ENCODE measurements around the gene JOSD2.
"Not testable (repeated sequence)": the region's sequence is repeated elsewhere in the genome, so short reads cannot be mapped to it uniquely, and the experiment has no call there.

JOSD2 gene

DNA sequence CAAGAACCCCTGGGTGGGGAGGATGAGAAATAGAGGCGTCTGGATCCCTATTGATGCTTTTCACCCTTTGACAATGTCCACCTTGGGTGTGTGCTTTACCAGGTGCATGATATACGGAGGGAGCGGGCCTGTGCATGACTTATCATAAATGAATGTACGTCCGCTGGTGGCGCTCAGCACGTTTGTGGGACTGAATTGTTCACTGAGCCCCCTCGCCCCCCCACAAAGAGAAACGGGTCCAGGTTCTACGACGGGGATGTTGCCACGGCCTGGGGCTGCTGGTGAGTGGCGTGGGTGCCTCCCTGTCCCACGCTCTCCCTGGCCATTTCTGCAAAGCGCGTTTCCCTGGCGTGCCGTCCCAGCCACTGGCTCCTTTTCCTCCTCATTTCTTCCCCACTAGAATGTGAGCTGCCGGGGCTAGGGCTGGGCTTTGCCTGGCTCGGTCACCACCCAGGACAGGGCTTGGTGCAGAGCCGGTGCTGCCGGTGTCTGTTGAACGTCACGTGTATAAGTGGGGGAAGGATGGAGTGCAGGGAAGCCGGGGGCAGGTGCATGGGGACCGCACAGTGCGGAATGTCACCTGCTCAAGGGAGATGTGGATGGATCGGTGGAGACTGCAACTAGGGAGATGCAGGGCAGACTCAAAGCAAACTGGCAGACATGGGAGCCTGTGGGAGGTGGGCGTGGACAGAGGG, 35.7 kb upstream of the JOSD2 start:
- peak; percentile 34 for DNase-seq (ENCODE audit: low spot score)

DNA sequence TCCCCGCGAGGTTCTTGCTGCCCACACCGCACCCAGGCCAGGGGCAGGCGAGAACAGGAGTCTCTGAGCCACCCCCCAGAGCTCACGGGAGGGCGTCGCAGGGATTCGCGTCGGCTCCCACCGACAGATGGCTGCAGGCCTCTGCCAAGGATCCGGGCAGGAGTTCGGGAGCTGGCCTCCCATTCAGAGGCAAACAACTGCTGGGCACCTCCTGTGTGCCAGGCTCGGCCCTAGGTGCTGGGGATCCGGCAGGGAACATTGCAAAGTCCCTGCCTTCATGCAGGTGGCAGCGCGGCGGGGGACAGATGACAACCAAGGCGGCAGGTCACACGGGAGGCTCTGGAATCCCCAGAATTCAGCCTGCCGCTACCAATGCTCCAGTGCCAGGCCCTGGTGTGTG, 32.0 kb upstream of the JOSD2 start:
- peak; percentile 38 for DNase-seq (ENCODE audit: low spot score)

DNA sequence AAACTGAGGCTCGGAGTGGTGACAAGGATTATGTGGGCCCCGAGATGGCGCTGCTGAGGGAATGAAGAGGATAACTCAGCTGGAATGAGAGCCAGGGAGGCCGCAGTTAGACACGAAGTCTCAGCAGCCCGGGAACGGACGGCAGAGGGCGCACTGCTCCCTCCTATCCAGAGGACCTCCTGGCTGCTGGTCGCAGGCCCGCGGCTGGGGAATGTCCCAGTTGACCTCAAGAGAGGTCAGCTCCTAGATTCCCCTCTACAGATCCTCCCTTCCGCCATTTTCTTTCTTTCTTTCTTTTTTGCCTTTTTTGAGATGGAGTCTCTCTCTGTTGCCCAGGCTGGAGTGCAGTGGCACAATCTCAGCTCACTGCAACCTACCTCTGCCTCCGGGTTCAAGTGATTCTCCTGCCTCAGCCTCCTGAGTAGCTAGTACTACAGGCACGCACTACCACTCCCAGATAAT, 26.8 kb upstream of the JOSD2 start:
- DNase-seq (ENCODE audit: low spot score): peak; percentile 94

DNA sequence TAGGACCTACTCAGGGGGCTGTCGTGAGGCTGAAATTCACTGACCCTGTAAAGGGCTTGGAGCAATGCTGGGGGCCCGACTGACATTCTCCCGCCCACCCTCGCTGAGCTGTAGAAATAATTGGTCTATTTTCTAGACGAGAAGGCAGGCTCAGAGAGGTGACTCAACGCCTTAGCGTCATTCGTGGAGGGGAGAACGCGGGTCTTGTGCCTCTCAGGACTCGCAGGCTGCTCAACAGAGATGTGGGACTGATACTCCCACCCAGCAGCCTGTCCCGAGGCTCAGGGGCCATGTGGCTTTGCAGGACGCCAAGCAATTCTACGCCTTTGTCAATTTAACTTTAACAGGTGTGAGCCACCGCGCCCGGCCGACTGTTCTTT, 26.3 kb upstream of the JOSD2 start:
- no peak for DNase-seq (ENCODE audit: low spot score)

DNA sequence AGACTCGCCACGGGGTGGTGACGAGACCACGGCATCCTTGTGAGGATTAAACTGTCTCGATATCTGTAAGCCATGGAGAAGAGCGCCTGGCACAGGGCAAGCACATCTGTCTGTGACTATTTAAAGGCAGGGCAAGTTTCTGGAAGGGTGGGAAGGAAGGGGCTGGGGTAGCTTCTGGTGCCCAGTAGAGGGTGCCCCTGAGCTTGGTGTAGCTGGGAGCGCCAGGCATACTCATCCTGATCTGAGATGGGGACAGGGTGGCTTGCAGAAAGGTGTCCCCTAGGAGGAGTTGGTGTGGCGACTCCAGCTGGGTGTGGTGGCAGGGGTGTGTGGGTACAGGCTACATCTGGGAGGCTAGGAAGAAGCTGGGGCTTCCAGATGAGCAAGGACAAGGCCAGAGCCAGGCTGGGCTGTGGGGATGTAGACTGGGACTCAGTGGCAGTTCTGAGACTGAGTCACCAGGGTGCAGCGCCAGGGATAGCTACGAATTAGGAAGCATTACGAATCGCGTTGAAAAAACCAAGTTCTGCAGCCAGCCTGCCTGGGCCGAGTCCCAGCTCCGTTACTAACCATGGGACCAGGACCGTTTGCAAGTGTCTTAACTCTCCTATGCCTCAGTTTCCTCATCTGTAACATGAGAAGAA, 25.8 kb upstream of the JOSD2 start:
- peak; percentile 34 for DNase-seq (ENCODE audit: low spot score)

DNA sequence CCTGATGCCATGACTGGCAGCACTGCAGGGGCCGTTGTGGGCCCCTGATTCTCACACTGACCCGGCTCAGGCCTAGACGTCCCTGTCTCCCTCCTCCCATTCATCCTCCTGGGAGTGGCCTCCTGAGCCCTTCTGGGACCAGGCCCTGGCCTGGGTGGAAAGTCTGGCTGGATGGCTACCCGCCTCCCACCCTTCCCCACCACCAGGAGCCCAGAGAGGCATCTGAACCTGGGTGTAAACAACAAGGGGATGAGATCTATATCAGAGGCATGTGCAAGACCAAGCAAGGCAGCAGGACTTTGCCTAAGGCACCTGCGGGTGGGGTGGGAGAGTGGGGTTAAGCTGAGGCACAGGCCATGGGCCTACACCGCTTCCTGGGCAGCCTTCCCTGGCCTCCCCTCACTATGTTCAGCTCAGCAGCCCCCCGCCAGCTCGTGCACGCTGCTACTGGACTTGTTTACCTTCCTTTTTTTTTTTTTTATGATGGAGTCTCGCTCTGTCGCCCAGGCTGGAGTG, 24.7 kb upstream of the JOSD2 start:
- DNase-seq (ENCODE audit: low spot score): no peak

DNA sequence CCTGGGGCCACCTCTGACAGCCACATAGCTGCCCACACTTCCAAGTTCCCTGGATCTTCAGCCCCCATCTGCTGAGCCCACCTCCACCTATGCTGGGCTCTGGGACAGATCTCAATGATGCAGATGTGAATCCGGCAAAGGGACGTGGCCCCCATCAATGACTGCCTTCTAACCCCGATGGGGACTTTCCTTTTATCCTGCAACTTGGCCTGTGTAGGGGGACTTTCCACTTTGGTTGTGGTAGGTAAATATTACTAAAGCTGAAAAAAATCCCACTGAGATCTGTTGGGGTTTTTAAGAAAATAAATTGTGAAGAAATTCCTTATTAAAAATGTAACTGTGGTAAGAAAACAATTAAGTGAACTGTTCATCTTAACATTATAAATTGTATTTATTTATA, 23.5 kb upstream of the JOSD2 start:
- DNase-seq (ENCODE audit: low spot score): no peak

DNA sequence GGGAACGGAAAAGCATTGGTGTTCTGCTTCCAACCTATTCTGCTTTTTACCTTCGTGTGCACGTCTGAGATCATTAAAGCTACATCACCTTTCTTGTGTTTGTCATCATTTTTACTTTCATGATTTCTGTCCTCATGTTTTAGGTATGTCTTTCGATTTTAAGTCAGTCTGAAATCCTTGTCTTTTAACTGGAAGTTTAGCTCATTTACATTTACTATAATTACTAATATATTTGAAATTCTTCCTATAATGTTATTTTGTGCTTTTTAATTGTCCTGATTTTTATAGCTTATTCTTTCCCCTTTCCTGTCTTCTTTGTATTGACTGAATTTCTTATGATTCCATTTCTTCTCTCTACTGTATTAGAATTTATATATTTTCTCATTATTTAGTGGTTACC, 22.0 kb upstream of the JOSD2 start:
- DNase-seq (ENCODE audit: low spot score): no peak

DNA sequence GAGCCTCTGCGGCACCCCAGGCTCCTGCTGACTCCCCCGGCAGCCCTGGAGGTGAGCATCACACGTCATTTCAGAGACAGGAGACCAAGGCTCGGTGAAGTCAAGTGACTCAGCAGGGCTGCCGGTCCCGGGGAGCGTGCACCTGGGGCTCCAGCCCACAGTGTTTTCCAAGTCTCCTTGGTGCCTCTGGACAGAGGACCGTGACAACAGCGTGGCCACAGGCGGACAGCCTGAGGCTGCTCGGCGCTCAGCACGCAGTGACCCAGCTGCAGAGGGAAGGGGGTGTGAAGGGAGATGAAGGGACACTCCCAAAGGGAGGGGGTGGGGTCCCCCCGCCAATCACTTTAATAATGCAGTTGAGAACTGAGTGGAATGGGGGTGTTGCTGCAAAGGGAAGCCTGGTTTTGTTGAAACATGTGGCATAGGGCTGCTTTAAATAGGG, 20.2 kb upstream of the JOSD2 start:
- no peak for DNase-seq (ENCODE audit: low spot score)

DNA sequence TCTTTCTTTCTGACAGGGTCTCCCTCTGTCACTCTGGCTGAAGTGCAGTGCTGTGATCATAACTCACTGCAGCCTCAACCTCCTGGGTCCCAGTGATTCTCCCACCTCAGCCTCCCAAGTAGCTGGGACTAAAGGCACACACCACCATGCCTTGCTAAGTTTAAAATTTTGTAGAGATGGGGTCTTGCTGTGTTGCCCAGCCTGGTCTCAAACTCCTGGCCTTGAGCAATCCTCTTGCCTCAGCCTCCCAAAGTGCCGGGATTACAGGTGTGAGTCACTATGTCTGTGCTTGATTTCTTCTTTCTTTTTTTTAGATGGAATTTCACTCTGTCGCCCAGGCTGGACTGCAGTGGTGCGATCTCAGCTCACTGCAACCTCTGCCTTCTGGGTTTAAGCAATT, 17.1 kb upstream of the JOSD2 start:
- DNase-seq (ENCODE audit: low spot score): not testable (repeated sequence)

DNA sequence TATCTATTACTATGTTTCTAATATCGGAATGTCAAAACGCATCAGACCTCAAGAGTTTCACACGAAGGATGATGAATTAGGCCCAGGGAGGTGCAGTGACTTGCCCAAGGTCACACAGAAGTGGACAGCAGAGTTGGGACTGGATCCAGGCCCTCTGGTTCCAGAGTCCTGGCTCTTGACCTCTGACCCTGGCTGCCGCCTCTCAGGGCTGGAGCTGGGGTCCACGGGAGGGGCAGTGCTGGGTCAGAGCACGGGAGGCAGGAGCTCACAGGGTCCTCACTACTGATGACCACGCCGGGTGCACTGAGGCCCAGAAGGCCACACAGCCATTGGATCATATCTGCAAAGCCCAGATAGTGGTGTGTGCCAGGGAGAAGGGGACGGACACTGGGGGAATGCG, 11.9 kb upstream of the JOSD2 start:
- DNase-seq (ENCODE audit: low spot score): no peak

DNA sequence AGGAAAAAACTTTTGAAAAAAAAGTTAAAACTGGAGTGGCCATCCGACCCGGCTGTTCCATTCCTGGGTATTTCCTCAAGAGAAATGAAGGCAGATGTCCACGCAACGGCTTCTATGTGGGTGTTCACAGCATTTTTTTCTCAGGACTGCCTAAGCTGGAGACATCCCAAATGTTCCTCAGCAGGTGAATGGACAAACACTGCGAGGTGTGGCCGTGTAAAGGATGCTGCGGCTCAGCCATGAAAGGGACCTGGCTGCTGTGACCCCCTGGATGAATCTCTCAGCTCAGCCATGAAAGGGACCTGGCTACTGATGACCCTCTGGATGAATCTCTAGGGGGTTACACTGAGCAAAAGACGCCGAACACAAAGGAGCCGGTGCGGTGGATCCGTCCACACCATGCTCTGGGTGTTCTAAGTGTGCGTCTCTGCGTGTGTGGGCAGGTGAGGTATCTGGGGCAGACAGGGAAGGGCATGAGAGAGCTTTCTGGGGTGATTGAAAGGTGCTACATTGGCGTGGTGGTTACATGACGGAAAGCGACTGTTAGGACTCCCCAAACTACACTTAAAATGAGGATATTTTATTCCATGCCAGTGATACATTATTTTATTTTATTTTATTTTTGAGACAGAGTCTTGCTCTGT, 10.0 kb upstream of the JOSD2 start:
- DNase-seq (ENCODE audit: low spot score): no peak

DNA sequence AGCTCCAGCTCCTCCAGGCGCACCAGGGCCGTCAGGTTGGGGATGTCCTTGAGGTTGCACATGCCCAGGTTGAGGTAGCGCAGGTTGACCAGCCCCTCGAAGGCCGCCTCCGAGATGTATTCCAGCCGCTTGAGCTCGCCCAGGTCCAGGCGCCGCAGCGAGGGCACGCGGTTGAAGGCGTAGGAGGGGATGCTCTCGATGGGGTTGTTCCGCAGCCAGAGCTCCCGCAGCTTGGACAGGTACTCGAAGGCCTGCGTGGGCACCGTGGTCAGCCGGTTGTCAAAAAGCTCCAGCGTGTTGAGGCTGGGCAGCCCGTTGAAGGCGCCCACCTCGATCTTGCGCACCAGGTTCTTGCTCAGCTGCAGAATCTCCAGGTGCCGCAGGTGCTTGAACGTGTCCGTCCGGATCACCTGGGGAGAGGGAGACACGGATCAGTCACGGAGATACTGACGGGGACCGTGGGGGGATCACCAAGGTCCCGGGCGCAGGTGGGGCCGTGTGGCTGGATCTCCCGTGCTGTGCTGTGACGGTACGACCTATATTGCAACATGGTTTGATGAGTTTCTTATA, 8.1 kb upstream of the JOSD2 start:
- no peak for DNase-seq (ENCODE audit: low spot score)

DNA sequence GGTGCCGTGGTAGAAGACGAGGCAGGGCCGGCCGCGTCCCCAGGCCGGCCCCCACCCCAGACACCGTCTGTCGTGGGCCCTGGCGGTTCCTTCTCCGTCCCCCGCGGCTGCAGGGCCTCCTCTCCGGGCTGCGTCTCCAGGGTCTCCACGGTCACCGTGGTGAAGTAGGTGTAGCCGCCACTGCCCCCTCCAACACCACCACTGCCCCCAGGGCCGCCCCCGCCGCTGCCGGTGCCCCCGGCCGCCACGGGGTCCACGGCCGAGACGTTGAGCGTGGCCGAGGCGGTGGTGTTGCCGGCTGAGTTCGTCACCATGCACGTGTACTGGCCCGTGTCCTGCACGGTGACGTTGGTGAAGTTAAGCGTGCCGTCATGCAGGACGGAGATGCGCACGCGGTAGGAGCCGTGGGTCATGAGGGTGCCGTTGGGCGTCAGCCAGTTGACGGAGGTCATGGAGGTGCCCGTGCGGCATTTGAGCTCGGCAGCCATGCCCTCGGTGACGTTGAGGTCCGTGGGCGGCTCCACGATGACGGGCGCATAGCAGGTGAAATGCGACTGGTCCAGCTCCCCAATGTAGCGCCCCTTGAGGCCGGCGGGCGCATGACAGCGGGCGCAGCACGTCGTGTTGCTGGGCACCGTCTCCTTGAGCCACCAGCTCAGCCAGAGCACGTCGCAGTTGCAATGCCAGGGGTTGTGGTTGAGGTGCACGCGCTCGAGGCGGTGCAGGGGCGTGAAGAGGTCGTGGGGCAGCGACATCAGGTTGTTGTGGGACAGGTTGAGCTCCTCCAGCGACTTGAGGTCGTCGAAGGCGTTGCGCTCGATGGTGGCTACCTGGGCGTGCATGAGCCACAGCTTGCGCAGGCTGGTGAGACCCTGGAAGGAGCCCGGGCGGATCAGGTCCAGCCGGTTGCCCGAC, 7.4 kb upstream of the JOSD2 start:
- no peak for DNase-seq (ENCODE audit: low spot score)

DNA sequence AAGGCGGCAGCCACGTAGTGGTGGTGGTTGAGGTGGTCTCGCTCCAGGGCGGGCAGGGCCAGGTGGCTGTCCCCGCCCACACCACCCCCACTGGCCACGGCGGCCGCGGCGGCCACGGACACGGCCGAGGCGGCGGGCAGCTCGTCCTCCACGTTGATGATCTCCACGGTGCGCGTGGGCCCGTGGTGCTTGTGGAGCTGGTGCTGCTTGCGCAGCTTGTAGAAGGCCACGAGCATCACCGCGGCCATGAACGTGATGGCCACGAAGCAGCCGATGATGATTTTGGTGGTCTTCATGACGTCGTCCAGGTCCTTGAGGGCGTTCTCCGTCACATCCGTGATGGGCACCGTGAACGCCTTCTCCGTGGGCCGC, 6.7 kb upstream of the JOSD2 start:
- no peak for DNase-seq (ENCODE audit: low spot score)

DNA sequence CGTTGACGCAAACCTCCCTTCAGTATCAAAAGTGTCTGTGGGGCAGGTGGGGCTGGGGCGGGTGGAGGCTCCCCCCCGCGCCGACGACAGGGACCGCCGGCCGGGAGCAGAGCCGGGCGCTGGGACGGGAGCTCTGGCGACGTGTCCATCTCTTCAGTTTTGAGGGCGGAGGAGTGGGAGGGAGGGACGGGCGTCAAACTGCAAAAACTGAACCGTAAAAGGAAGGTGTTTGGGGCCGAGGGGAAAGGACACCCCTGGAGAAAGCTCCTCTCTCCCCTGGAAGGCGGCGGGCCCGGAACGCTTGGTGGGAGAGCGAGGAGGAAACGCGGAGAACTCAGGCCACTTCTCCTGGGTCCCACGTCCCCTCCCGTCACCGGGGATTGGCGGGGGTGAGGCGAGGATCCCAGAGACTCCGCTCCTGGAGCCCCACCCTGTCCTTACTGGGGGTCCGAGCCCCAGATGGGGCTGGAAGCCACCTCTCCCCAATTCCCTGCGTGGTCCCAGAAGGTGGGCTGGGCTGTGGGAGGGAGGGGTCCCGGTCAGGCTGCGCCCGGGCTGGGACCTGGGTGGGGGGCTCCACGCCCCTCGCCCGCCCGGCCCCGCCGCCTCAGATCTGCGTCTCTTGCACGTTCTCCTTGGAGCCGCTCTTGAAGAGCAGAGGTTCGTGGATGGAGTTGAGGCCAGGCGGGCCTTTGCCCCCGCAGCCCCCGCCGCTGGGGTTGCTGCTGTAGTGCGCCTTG, 6.1 kb upstream of the JOSD2 start:
- no peak for DNase-seq (ENCODE audit: low spot score)

DNA sequence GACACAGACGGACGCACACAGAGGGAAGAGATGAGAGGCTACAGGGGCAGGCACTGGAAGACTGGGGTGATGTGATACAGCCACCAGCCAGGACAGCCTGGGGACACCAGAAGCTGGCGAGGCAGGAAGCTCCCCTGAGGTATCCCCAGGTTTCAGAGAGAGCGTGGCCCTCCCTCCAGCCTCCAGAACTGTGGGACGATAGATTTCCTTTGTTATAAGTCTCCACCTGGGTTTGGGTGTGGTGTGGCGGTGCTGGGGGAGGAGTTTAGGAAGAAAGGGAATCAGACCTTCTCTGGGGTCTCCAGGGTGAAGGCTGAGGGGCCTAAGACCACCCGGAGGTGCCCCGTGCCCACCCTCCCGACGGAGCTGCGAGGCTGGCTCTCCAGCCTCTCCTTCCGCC, 5.5 kb upstream of the JOSD2 start:
- no peak for DNase-seq (ENCODE audit: low spot score)

DNA sequence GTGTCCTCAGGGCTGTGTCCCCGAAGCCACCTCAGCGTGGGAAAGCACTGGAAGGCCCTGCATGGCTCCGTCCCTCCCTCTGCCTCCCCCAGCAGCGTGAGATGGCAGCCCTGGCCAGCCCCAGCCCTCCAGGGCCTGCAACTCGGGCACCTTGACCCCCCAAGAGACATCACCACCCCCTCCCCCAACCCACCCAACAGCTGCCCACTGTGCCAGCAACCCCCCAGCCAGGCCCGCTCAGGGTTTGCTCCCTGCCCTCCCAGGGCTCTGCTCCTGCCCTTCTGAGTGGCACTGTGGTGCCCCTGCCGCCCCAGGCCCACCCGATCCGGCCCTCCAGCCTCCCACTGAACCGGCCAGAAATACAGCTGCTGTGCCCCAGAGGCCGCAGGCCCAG, 4.2 kb upstream of the JOSD2 start:
- no peak for DNase-seq (ENCODE audit: low spot score)

DNA sequence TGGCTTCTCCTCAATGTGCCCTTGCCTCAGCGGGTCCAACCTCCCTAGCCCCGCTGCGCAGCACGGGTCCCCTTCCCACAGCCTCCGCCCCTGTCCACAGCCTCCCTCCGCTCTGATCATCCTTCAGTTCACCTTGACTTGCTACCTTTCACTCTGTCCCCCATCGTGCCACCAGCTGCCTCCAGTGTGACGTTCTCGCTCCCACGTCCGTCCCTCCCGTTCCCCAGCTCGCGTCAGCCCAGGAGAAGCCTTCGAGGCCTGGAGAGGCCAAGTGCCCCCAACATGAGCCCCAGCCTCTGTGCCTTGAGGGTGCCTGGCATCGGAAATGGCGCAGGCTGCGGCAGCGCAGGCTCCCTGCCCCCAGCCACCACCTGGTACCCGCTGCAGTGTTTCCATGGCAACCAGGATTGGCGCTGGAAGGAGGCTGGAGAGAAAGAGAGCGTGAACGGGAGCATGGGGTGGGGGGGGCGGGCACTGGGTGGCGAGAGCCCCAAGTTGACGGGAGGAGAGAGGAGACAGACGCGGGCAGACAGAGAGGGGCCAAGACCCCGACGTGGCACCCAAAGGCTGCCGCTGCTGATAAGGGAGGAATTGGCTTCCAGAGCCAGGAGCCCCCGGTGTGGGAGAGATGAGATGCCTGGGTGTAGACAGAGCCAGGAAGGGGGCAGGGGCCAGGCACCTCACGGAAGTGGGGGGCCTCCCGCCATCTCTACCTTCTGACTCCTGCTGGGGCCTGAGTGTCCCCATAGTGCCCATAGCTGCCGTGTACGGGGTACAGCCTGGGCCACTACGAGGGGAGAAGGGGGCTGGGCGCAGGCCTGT, 3.6 kb upstream of the JOSD2 start:
- DNase-seq (ENCODE audit: low spot score): no peak

DNA sequence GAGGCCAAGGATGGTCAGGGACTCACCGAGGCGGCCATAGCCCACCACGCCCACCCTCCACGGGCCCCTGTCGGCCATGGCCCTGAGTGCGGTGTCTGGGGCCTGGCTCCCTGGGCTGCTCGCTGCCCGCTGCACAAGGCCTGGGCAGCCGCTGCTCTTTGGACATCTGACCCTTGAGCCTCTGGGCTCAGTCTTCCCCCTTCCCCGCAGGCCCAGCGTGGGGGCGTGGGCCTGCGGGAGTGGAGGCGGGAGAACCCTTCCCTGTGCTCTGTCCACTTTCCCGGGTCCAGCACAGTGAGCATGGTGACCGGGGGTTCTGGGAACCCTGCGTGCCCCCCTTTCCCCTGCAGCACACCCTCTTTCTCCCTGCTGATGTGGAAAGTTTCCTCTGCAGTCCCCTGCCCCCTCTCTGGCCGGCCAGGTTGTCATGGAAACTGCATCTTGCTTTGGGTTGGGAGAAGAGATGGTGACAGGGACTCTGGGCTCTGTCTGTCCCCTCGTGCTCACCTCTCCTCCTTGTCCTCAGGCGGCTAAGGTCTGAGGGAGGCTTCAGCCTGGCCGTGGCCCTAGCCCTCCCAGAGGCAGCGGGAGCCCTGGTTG, 2.9 kb upstream of the JOSD2 start, which contains the start of gene ASPDH:
Gene ASPDH (minus strand): TSS at position 168 of the 600 bp plus-strand sequence. CDS start 90 bp downstream, at position 78.
- DNase-seq (ENCODE audit: low spot score): no peak
